Brain microvascular endothelial cell (primary cell): ENCODE measurements around the gene OPRM1.
A peak's percentile ranks its signal among the peaks of the same experiment; 100 is the strongest.
"Not testable (repeated sequence)": the region's sequence is repeated elsewhere in the genome, so short reads cannot be mapped to it uniquely, and the experiment has no call there.

Experiments
- DNase-seq: peaks from one replicate; pipeline ENCODE4 v3.0.0-alpha.2; 2020
- H3K27ac ChIP-seq: fragments of 250-450 bp; sonication (Bioruptor Pico); 2 replicates; pipeline ENCODE4 v1.5.1; 2020; ENCODE audit warnings: mild to moderate bottlenecking, moderate library complexity
- H3K27me3 ChIP-seq: fragments of 250-450 bp; sonication (Bioruptor Pico); replicated peaks from 2 replicates; pipeline ENCODE4 v1.5.1; 2020; ENCODE audit warnings: mild to moderate bottlenecking
- H3K36me3 ChIP-seq: fragments of 250-450 bp; sonication (Bioruptor Pico); replicated peaks from 2 replicates; pipeline ENCODE4 v1.5.1; 2020; ENCODE audit warnings: mild to moderate bottlenecking
- H3K4me3 ChIP-seq: 2 replicates; pipeline ENCODE4 v1.5.1; 2011; ENCODE audit warnings: low read depth, mild to moderate bottlenecking, control low read depth, low read length, moderate library complexity
- CTCF ChIP-seq: IDR thresholded peaks from 2 replicates; pipeline ENCODE4 v1.5.1; 2011; ENCODE audit warnings: low read depth, mild to moderate bottlenecking, moderate library complexity, low read length, control low read depth, inconsistent platforms; ENCODE audit errors: missing control alignments
- in situ Hi-C: cut with HindIII; loops from 2 replicates; pipeline ENCODE4 v1.10.0; 2017; ENCODE audit warnings: low sequenced_read_pairs, low pct_ligation_motif_present

The OPRM1 gene

GRCh38 chr6:154165478-154165877 is 126.4 kb downstream of the OPRM1 start:
- in situ Hi-C loops, result no loop called here
- no peaks in the 10 kb centered on the region for H3K36me3 ChIP-seq
- no peak for TF ChIP-seq CTCF
- H3K27ac ChIP-seq, result no peak overlapping the region
- DNase-seq, result no peak
- H3K4me3 ChIP-seq, result no peak overlapping the region
- no peaks in the 10 kb centered on the region for H3K27me3 ChIP-seq

- in situ Hi-C loops, result no loop called here
- no peak for DNase-seq
- H3K27ac ChIP-seq, result no peak overlapping the region
- no peaks in the 10 kb centered on the region for H3K36me3 ChIP-seq
- H3K4me3 ChIP-seq, result no peak overlapping the region
- no peaks in the 10 kb centered on the region for H3K27me3 ChIP-seq
- peak; percentile 14 for TF ChIP-seq CTCF
These were observed 127.1 kb downstream of the OPRM1 start for GRCh38 chr6:154166140-154166539.

- DNase-seq, result no peak
- in situ Hi-C loops, result no loop called here
These were observed 128.1 kb downstream of the OPRM1 start for GRCh38 chr6:154167126-154167525.

GRCh38 chr6:154169193-154169847 is 130.3 kb downstream of the OPRM1 start:
- no peak for DNase-seq
- Histone ChIP-seq H3K36me3 (no peaks in the 10 kb centered on the region), H3K27me3 (no peaks in the 10 kb centered on the region), H3K4me3 (no peak overlapping the region), H3K27ac (no peak overlapping the region)
- in situ Hi-C loops, result no loop called here
- no peak for TF ChIP-seq CTCF

More at GRCh38 chr6:154167126-154167525, 128.1 kb downstream of the OPRM1 start:
- Histone ChIP-seq H3K27me3 (no peaks in the 10 kb centered on the region), H3K27ac (no peak overlapping the region), H3K4me3 (no peak overlapping the region), H3K36me3 (no peaks in the 10 kb centered on the region)
- TF ChIP-seq CTCF, result no peak

- no peaks in the 10 kb centered on the region for H3K27me3 ChIP-seq
- TF ChIP-seq CTCF, result no peak
- in situ Hi-C loops, result no loop called here
- no peak for DNase-seq
- H3K27ac ChIP-seq, result no peak overlapping the region
- H3K36me3 ChIP-seq, result no peaks in the 10 kb centered on the region
- H3K4me3 ChIP-seq, result no peak overlapping the region
These were observed 131.1 kb downstream of the OPRM1 start for GRCh38 chr6:154170106-154170505.

- H3K36me3 ChIP-seq, in situ Hi-C loops, H3K4me3 ChIP-seq, H3K27ac ChIP-seq, H3K27me3 ChIP-seq, DNase-seq: not testable (repeated sequence)
These were observed 133.4 kb downstream of the OPRM1 start for GRCh38 chr6:154172393-154172792.
